Stimulated activated naive CD4-positive, alpha-beta T cell (primary cell): Measurements from ENCODE around the gene STX12.
A peak's percentile ranks its signal among the peaks of the same experiment; 100 is the strongest.
"Not testable (repeated sequence)": the region's sequence is repeated elsewhere in the genome, so short reads cannot be mapped to it uniquely, and the experiment has no call there.

Experiments used
- DNase-seq, 6 experiments: peaks; one replicate each; lab custom pipeline; 2025; lab: John Stamatoyannopoulos, UW

STX12 gene

DNA sequence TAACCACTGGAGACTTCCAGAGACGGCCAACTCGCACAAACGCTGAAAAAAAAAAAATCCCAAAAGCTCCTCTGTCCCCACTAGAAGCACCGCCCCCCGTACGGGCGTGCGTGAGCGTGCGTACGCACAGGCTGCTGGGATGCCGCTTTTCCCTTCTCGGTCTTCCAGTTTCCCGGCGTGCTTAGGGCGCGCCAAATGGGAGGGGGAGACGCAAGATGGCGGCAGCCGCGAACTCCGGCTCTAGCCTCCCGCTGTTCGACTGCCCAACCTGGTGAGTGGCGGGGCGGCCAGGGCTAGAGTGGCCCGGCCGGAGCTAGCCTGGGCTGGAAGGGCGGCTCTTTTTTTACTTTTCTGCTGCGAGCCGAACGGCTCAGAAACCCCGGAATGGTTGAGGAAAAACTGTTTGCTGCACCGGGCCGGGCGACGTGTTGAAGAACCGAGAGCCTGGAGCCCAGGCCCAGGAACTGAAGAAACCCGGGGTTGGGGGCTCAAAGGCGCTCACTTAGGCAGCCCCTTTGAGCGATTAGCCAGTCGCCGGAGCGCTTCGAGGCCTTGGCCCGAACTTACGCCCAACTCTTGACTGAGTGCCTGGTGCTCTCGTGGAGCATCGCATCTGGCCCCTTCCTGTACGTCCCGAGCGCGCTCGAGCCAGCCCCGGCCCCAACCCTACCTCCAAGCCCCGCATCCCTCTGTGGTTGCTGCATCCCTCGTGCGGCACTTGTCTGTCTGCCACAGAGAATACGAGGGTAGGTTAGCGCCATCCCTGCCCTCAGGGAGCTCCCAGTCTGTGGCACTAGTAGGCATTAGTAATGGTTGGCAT lies 57.8 kb downstream of the STX12 start, which contains the start of gene PPP1R8:
Gene PPP1R8, plus strand, starts transcription at position 162 of the 820 bp plus-strand sequence. Its CDS starts 54 bp downstream, at position 216.
- peak; percentile 78 to 85 (median 80) for DNase-seq

DNA sequence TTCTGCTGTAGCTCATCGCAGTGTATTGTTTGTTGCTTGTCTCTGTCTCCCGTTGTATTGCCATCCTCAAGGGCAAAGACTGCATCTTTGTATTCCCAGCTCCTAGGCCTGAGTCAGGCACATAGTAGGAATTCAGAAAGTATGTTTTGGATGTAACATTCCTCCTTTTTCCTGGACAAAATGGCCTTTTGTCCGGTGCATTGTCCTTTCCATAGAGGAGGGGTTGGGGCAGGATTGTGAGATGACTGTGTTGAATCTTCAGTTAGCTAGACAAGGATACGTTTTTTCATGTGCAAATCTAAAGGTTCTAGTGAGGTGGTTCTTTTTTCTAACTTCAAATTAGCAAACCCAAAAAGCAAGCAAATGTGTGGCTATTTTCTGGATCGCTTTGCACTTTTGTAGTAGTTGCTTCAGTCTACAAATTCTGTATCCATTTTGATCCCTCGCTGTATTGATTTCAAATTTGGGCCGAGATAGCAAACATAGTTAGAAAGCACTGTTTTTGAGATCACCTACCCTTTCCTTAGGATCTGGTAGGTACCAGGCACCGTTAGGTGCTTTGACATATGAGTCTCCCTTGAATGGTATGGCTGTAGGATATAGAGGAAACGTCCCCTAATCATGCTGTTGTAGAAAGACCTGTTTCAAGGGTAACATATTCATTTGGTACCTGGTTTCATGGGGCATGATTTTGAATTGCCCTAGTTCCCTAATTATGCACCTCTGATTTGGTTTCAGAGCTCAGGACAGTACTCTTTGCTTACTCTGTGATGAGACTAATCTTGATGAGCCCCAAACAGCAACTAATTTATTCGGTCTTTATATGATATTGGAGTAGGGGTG lies 58.8 kb downstream of the STX12 start:
- no peak for DNase-seq

DNA sequence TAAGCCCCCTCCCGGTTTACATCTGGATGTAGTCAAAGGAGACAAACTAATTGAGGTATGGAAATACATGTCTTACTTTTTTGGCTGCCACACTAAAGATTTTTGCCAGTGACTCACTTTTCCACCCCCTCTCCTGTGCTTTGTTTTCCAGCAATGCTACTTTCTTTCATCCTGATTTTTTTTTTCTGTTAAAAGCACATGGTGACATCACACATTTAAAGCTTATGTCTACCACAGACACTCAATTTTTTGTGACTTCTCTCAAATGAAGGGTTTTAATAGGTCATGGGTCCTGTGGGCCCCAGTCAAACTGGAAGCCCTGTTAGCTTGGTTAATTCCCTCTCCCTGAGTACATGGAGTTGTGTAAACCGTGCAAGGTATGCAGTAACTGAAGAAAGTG lies 59.7 kb downstream of the STX12 start:
- DNase-seq = no peak

DNA sequence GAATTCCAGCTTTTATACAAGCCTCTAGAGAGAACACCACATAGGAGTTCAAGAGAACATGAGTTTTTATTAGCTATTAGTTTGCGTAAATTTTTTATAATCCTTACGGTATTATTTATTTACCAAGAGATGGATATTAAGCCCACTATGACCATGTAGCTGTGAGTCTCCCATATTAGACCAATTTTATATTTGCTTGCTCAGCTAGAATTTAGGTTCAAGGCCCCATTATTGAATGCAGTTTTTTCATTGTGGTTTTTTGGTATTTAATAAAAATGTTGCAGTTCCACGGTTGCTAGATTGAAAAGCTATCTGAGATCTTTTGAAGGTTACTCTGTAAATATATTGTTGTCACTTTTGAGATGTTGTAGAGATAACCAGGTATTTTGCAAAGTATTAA lies 60.5 kb downstream of the STX12 start:
- DNase-seq = no peak

DNA sequence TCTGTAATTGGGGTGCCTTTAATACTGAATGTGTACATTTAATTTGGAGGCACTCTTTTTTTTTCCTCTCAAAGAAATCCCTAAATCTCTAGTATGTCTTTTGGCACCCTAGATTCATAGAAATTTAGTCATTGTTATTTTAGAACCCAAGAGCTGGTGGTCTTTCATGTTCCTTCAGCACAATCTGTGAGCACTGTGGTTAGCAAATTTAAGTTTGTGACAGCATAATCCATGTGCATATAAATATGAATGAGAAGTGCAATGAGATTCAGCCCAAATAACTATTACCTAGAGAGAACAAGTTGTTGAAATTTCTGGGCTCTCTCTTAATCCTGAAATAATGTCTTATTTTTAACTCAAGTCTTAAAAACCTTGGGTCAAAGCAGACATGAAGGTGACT lies 62.0 kb downstream of the STX12 start:
- DNase-seq = no peak

DNA sequence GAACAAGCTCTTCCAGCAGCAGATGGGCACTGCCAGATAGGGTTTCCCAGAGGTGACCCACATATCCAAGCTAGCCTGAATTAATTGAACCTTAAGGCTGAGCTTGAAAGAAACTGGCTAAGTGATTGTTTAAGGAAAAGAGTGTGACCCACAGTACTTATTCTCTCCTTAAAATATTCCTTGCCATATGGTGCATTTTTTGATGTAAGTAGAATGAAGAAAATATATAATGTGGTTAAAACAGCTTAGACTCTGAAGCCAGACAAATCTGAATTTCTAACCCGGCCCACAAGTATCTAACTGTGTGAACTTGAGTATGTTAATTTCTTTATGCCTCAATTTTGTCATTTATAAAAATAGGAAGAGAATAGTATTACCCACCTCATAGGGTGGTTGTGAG lies 62.5 kb downstream of the STX12 start:
- no peak for DNase-seq

DNA sequence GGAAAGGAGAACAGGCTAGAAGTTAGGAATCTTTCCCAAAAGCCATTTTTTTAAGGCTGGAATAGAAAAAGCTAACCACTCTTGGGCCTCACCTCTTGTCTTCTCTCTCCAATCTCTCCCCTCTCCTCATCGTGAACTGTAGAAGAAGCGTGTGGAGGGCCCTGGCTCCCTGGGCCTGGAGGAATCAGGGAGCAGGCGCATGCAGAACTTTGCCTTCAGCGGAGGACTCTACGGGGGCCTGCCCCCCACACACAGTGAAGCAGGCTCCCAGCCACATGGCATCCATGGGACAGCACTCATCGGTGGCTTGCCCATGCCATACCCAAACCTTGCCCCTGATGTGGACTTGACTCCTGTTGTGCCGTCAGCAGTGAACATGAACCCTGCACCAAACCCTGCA lies 76.9 kb downstream of the STX12 start:
- DNase-seq = no peak

DNA sequence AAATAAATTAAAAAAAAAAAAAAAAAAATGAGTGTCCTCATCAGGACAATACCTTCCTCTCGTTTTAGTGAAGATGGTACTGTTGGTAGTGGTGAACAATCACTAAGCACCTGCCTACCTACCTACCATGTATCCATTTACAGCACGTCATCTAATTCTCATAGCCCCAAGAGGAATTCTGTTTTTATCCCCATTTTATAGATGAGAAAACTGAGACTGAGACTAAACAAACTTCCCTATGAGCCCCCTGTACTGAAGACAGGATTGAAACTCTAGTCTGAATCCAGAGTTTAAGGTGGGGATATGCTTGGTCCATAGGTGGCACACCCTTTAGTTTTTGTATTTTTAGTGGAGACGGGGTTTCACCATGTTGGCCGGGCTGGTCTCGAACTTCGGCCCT lies 82.1 kb downstream of the STX12 start:
- DNase-seq = no peak

DNA sequence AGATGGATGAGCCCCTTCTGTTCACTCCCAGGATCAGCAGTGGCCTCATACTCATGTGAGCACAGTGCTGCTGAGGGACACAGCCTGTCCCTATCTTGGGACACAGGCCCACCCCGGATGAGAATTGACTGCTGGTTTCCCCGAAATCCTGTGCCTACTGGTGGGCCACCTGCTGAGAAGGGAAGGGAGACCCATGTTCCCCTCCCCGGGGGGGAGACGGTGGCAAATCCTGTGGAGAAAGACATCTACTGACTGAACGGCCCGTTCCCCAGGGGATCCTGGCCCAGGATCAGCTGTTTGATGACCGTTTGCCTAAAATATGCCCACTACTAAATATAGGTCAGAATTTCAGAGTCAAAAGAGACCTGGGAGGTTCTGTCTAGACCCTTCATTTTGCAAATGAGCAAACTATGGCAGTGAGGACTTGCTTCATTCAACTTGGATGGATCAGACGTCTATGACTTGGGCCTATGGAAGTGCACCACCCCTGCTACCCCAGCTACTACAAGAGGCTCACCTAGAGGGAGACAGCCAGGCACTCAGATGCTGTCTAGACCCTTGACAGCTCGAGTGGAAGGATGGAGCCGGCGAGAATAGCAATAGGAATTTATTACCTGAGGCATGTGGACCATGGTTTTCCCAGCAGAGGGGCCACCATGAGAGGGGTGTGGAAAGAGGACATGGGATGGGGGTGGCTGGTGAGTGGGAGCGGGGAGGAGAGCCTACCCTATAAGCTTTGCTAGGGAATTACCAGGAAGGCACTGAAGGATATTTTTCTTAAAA lies 83.7 kb downstream of the STX12 start:
- no peak for DNase-seq

DNA sequence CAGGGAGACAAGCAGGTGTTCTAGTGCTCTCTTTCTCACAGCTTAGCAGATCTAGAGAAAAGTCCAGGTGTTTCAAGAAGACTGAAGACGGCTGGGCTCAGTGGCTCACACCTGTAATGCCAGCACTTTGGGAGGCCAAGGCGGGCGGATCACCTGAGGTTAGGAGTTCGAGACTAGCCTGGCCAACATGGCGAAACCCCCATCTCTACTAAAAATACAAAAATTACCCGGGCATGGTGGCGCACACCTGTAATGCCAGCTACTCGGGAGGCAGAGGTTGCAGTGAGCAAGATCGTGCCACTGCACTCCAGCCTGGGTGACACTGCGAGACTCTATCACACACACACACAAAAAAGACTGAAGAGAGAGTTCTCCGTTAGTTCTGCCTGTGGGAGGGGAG lies 84.5 kb downstream of the STX12 start:
- not testable (repeated sequence) for DNase-seq

DNA sequence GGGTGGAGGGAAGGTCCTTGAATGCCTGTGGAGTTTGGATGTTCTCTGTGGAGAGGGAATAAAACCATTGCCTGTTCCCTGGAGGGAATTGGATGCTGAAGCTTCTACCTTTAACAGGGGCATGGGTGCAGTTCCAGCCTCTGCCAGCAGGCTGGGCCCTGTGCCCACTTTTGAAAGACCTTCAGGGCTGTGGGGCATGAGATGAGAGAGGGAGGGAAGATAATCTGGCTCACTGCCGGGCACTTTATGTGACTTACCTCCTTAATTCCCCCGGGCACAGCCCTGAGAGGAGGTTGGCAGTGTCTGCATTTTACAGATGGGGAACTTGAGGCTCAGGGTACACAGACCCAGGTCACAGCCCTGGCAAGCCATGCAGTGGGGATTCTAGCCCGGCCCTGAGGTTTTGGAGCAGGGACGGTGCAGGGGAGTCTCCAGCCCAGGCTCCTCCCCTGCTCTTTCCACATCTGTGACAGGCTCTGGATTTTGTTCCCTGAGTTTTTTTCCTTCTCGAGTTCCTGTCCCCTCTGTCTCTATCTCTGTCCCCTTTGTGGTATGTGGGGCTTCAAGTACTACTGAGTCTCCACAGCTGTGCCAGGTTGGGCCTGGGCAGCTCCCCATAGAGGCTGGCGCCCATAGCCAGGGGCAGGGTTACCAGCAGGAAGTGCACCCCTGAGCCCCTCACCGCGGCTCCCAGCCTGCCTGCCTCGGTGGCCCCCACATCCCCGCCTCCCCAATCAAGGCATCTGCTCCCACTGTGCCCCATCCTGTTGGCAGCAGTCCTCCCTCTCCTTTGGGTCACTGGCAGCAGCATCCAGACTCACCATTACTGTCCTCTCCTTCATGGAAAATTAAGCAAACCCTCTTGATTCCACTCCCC lies 85.3 kb downstream of the STX12 start:
- DNase-seq = peak; percentile 58 to 83 (median 80)

DNA sequence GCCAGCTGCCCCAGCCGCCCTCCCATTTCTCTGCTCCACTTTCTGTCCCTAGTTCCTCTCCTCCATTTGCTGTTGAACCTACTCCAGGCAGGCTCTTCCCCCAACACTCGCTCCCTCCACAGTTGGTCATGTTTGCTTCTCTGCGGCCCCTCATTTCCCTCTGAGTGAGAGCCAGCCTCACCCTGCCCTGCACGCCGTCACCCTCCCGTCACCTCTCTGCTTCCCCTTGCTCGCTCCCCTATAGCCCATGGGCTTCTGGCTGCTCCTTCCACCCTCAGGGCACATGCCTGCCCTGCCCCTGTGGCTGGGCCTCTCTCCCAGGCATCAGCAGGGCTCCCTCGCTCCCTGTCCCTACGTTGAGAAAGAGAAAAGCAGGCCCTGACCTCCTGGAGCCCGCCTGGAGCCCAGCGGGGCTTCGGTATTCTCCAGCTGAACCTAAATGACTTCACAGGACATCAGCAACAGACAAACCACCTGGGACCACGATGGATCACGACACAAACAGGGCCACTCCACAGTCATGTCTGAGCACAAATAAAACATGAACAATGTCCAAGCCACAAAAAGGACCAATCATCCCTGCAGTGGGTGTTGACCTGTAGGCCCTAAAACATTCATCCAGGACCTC lies 86.0 kb downstream of the STX12 start:
- no peak for DNase-seq

DNA sequence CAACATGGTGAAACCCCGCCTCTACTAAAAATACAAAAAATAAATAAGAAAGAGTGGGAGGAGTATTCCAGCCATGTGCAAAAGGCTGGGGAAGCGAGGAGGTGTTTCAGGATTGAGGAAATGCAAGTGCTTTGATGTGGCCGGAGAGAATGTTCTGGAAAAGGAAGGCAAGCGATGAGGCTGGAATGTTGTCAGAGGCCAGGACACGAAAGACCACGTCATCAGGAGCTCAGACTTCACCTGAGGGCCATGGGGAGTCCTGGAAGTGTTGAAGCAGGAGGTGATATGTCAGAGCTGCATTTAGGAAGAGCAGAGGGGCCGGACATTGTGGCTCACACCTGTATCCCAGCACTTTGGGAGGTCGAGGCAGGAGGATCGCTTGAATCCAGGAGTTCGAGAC lies 88.4 kb downstream of the STX12 start:
- no peak for DNase-seq

DNA sequence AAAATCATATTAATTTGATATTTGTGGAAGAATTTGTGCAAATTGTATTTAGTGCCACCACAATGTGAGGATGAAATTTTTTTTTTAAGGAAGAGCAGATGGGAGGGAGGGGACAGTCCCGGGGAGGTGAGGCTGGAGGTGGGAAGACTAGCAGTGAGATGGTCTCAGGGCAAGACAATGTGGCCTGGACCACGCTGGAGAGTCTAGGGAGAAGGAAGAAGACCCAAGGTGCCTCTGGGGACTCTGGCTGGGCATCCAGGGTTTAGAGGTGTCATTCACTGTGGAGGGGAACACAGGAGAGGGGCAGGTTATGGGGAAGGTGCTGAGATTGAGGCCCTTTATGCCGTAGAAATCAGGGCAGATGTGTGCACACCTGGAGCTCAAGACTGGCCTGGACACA lies 89.0 kb downstream of the STX12 start:
- no peak for DNase-seq

DNA sequence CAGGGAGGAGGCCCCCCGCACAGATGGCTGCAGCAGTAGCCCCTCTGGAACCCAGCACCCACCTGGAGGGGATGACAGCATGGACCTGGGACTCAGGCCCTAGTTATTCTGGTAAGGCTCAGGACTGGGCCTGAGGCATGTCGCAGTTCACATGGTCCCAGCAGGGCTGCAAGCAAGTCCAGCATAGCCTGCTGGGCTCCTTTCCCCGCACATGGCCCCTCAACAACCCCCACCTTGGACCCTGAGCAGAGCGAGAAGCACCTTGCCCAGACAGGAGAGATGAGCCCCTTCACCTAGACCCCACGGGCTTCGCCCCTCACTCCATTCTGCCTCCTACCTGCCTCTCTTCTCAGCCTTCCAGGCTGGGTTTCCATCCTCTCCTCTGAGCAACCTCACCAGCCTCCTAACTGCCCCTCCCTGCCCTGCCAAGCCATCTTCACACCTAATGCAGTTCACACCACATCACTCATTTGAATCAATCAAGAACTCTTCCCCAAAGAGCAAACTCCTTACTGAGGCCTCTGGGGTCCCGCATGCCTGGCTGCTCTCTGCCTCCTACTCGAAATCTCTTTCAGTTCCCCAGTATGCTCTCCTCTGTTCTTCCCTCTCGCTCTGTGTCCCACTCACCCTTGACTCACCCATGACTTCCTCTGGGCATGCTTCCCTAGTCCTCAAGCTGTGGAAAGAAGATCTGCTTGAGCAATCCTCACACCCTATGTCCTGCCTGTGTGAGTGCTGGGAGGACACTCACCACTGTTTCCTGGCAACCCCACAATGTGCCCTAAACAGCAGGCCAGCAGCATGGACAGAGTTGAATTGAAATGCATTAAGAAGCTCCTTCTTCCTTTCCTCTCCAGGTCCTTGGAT lies 89.9 kb downstream of the STX12 start:
- DNase-seq = no peak

DNA sequence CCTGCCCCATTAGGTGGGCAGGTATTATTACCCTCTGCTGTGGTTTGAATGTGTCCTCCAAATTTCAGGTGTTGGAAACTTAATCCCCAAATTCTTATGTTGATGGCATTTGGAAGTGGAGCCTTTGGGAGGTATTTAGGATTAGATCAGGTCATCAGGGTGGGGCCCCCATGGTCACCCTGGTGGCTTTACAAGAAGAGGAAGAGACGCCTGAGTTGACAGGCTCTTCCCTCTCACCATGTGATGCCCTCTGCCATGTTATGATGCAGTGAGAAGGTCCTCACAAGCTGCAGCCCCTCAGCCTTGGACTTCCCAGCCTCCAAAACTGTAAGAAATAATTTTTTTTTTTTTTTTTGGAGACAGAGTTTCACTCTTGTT lies 90.5 kb downstream of the STX12 start:
- DNase-seq = no peak

DNA sequence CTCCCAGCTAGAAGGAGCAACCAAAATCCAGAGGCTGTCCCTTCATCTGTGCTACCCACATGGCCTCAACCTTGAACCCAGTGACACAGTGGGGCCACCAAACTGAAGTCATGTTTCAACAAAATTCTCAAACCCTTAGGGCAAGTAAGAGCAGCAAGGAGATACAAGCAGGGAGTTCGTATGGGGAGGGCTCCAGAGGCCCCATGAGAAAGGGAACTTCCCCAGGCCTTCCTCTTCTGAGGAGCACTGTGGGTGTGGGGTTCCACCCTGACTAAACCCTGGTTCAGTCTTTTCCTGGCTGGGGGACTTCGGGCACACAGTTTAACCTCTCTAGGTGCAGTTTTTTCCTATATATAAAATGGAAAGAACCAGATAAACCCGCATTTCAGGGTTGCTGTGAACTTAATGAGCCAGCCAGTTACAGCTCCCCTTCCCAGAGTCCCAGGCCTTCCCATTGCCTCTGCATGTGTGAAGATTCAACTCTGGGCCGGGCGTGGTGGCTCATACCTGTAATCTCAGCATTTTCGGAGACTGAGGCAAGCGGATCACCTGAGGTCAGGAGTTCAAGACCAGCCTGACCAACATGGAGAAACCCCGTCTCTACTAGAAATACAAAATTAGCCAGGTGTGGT lies 91.4 kb downstream of the STX12 start:
- peak in 3 of 6 experiments; percentile 8 to 36 (median 14) for DNase-seq

DNA sequence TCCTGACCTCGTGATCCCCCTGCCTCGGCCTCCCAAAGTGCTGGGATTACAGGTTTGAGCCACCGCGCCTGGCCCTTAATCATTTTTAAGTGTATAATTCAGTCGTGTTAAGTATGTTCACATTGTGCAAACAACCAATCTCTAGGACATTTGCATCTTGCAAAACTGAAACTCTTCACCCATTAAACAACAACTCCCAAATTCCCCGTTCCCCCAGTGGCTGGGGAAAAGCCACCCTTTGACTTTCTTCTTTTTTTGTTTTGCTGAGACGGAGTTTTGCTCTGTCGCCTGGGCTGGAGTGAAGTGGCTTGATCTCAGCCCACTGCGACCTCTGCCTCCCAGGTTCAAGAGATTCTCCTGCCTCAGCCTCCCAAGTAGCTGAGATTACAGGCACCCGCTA lies 92.8 kb downstream of the STX12 start:
- DNase-seq = no peak

DNA sequence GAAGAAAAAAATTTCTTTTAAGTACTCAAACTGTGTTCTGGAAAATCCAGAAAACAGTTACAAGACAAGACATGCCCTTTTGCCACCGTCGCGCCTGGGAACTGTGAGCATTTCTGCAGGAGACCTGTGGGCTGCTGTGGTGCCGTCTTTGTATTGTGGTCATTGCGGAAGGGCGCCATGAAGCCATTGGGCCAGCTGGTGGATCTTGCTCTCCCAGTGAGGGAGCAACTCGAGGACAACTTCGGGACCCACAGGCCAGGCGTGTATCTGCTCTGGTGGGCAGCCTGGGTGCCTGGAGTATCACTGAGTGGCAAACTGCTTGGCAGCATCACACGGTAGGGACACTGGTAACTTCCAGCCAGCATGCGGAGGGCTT lies 95.5 kb downstream of the STX12 start:
- no peak for DNase-seq
